Colon (tissue), 2 donors: ENCODE results near the gene KRT81.
"Not testable (repeated sequence)": the region's sequence is repeated elsewhere in the genome, so short reads cannot be mapped to it uniquely, and the experiment has no call there.

ENCODE experiments used
- FAIRE-seq: peaks from 2 replicates; lab custom pipeline; 2012; peaks lifted over from hg19 to GRCh38; lab: Jason Lieb, UNC
- donor health status: control.
- donor health status: control.

The KRT81 gene

GRCh38 chr12:52241205-52241842 lies 50.0 kb downstream of the KRT81 start:
- no peak for FAIRE-seq

GRCh38 chr12:52240247-52240646 lies 51.1 kb downstream of the KRT81 start:
- not testable (repeated sequence) for FAIRE-seq

- no peak for FAIRE-seq
Observed at GRCh38 chr12:52239767-52240166, 51.6 kb downstream of the KRT81 start.

GRCh38 chr12:52238916-52239646 lies 52.3 kb downstream of the KRT81 start:
- FAIRE-seq: no peak

- FAIRE-seq: no peak
Observed at GRCh38 chr12:52238207-52238840, 53.0 kb downstream of the KRT81 start.

- no peak for FAIRE-seq
Observed at GRCh38 chr12:52236386-52237050, 54.8 kb downstream of the KRT81 start.
